Gastroesophageal sphincter (tissue), 4 donors: ENCODE measurements around the gene SSRP1. TPM values are rescaled to one million over a fixed set of nuclear protein-coding genes. Genes with fewer than 3 reads are reported as not detected.

ENCODE experiments used
- ATAC-seq: fragments of 150-250 bp; one replicate; pipeline ENCODE4 v1.9.1; 2016; ENCODE audit warnings: mild to moderate bottlenecking, moderate library complexity
- H3K27ac ChIP-seq, 4 donors: fragments of 200-600 bp; sonication (generic) in 3 of 4; 1 replicate in 3 of 4; 2 replicates in 1 of 4; pipeline ENCODE4 v1.5.1; 2016 to 2019
- H3K27me3 ChIP-seq: fragments of 200-600 bp; sonication (generic); one replicate; pipeline ENCODE4 v1.5.1; 2019
- H3K36me3 ChIP-seq, 2 donors: fragments of 200-600 bp; sonication (generic); one replicate each; pipeline ENCODE4 v1.5.1; 2019; ENCODE audit warnings: control low read depth in 1 of 2
- H3K4me1 ChIP-seq, 3 donors: fragments of 200-600 bp; sonication (generic); 1 replicate in 2 of 3; 2 replicates in 1 of 3; pipeline ENCODE4 v1.5.1; 2016 to 2019; ENCODE audit warnings: control low read depth in 2 of 3
- H3K4me3 ChIP-seq, 2 donors: fragments of 200-600 bp; sonication (generic); one replicate each; pipeline ENCODE4 v1.5.1; 2019; ENCODE audit warnings: mild to moderate bottlenecking in 1 of 2, moderate library complexity in 1 of 2
- H3K9me3 ChIP-seq, 3 donors: fragments of 200-600 bp; sonication (generic); one replicate each; pipeline ENCODE4 v1.5.1; 2017 to 2019; ENCODE audit warnings: control low read depth in 2 of 3
- CTCF ChIP-seq, 4 experiments: fragments of 200-600 bp in 2 of 4; fragments of 450-650 bp in 2 of 4; sonication (generic) in 1 of 4; IDR thresholded peaks; one replicate each; pipeline ENCODE4 v1.5.1; 2017 to 2019; ENCODE audit warnings: antibody characterized with exemption in 4 of 4, mild to moderate bottlenecking in 2 of 4, moderate library complexity in 2 of 4
- EP300 ChIP-seq: sonication (generic); formaldehyde crosslinking; IDR thresholded peaks from one replicate; pipeline ENCODE4 v1.6.1; 2017; ENCODE audit warnings: antibody characterized with exemption, mild to moderate bottlenecking
- POLR2A ChIP-seq, 2 donors: fragments of 450-650 bp; IDR thresholded peaks; one replicate each; pipeline ENCODE4 v1.6.1; 2017; ENCODE audit warnings: antibody characterized with exemption in 2 of 2, mild to moderate bottlenecking in 2 of 2, moderate library complexity in 1 of 2
- POLR2AphosphoS5 ChIP-seq: sonication (generic); formaldehyde crosslinking; IDR thresholded peaks from one replicate; pipeline ENCODE4 v1.6.1; 2017; ENCODE audit warnings: antibody characterized with exemption
- WGBS, 2 donors: methylation state at CpG; one replicate each; pipeline ENCODE4 v1.1.5; 2018; ENCODE audit warnings: low coverage in 1 of 2; 5-methylcytosine and 5-hydroxymethylcytosine counted together
- total RNA-seq, 4 donors: library from RNA; depleted of rRNA; stranded (reverse); fragments of >200 nt; gene quantifications; one replicate each; pipeline ENCODE4 v1.1.0, GENCODE V29; 2016

SSRP1 gene
- total RNA-seq, 4 donors from 2014 or later = 66.0 to 101 (median 79.8) TPM

- Histone ChIP-seq H3K4me1 (peaks cover 8 to 100% (median 80%) of the 10 kb centered on the region in 3 donors), H3K27ac (peak overlapping the region in 3 of 4 donors; percentile 88 to 96 (median 91)), H3K9me3 (no peaks in the 10 kb centered on the region), H3K27me3 (no peaks in the 10 kb centered on the region), H3K36me3 (peaks cover 3 to 86% of the 10 kb centered on the region in 2 donors), H3K4me3 (no peak overlapping the region)
- WGBS, 2 donors = 80% methylated on average over 8 of the region's 26 CpGs; no CpG with 5 or more reads in 1 of the 2 donors
- no peak for ATAC-seq
- TF ChIP-seq POLR2A (IDR thresholded peaks at IDR 0.05) (no peak), CTCF (IDR thresholded peaks at IDR 0.05) (no peak), POLR2AphosphoS5 (no peak), EP300 (no peak)
Measured at GRCh38 chr11:57313071-57313787, 22.5 kb downstream of the SSRP1 start.

GRCh38 chr11:57312511-57313021, 23.1 kb downstream of the SSRP1 start:
- Histone ChIP-seq H3K9me3 (no peaks in the 10 kb centered on the region), H3K4me3 (no peak overlapping the region), H3K4me1 (peaks cover 8 to 100% (median 74%) of the 10 kb centered on the region in 3 donors), H3K27ac (peak overlapping the region; percentile 73 to 96 (median 90)), H3K36me3 (peaks cover 3 to 84% of the 10 kb centered on the region in 2 donors), H3K27me3 (no peaks in the 10 kb centered on the region)
- WGBS, 2 donors = 72% methylated on average over 3 of the region's 10 CpGs; no CpG with 5 or more reads in 1 of the 2 donors
- TF ChIP-seq EP300 (no peak), CTCF (IDR thresholded peaks at IDR 0.05) (no peak), POLR2A (IDR thresholded peaks at IDR 0.05) (no peak), POLR2AphosphoS5 (no peak)
- ATAC-seq = no peak

GRCh38 chr11:57311109-57311936, 24.4 kb downstream of the SSRP1 start:
- ATAC-seq = peak; percentile 95
- TF ChIP-seq POLR2A (IDR thresholded peaks at IDR 0.05) (peak; percentile 47 to 51), POLR2AphosphoS5 (peak; percentile 74), CTCF (IDR thresholded peaks at IDR 0.05) (peak in 1 of 4 experiments; percentile 12), EP300 (no peak)
- Histone ChIP-seq H3K36me3 (peaks cover 0 to 83% of the 10 kb centered on the region in 2 donors), H3K4me3 (peak overlapping the region; percentile 40 to 58), H3K27me3 (no peaks in the 10 kb centered on the region), H3K27ac (peak overlapping the region; percentile 73 to 96 (median 90)), H3K4me1 (peaks cover 8 to 100% (median 75%) of the 10 kb centered on the region in 3 donors), H3K9me3 (no peaks in the 10 kb centered on the region)
- 0% methylated on average over 3 of the region's 31 CpGs; no CpG with 5 or more reads in 1 of the 2 donors for WGBS, 2 donors

GRCh38 chr11:57310630-57311086, 25.0 kb downstream of the SSRP1 start:
- H3K27me3 ChIP-seq = no peaks in the 10 kb centered on the region
- ATAC-seq = peak; percentile 8
- H3K4me3 ChIP-seq = peak overlapping the region; percentile 40 to 58
- H3K36me3 ChIP-seq = peaks cover 0 to 76% of the 10 kb centered on the region in 2 donors
- TF ChIP-seq CTCF (IDR thresholded peaks at IDR 0.05) = no peak
- TF ChIP-seq POLR2AphosphoS5 = peak; percentile 83
- H3K4me1 ChIP-seq = peaks cover 8 to 100% (median 75%) of the 10 kb centered on the region in 3 donors
- H3K27ac ChIP-seq = peak overlapping the region; percentile 73 to 96 (median 90)
- WGBS, 2 donors = 20 to 55% methylated on average over 3 to 6 of the region's 6 CpGs
- H3K9me3 ChIP-seq = no peaks in the 10 kb centered on the region
